Peyer's patch (tissue), 4 donors: ENCODE data around the gene WDR59.

Experiments used
- CTCF ChIP-seq, 6 experiments: fragments of 450-650 bp in 4 of 6; fragments of 200-600 bp in 2 of 6; sonication (generic) in 1 of 6; IDR thresholded peaks; one replicate each; pipeline ENCODE4 v1.5.1; 2017 to 2019; ENCODE audit warnings: antibody characterized with exemption in 6 of 6, mild to moderate bottlenecking in 3 of 6, moderate library complexity in 1 of 6
- POLR2A ChIP-seq, 2 donors: fragments of 450-650 bp; IDR thresholded peaks; one replicate each; pipeline ENCODE4 v1.5.1; 2017; ENCODE audit warnings: antibody characterized with exemption in 2 of 2, mild to moderate bottlenecking in 2 of 2, moderate library complexity in 2 of 2

GRCh38 chr16:74836111-74836671 lies 148.7 kb downstream of the WDR59 start:
- TF ChIP-seq CTCF (IDR thresholded peaks at IDR 0.05) (no peak), POLR2A (IDR thresholded peaks at IDR 0.05) (no peak)
